ENCODE results near the gene CTAG1B.
"Not testable (repeated sequence)": the region's sequence is repeated elsewhere in the genome, so short reads cannot be mapped to it uniquely, and the experiment has no call there.

Gene CTAG1B

GRCh38 chrX:154575076-154575475 lies 44.0 kb downstream of the CTAG1B start:
- H3K27ac ChIP-seq (ENCODE audit: low read depth, low read length); H3K4me3 ChIP-seq (ENCODE audit: low read length); H3K9me3 ChIP-seq (ENCODE audit: insufficient read depth, low read depth, low read length); H3K9ac ChIP-seq (ENCODE audit: low read depth, low read length); H3K36me3 ChIP-seq (ENCODE audit: insufficient read depth, low read length); H3K27me3 ChIP-seq (ENCODE audit: insufficient read depth, low read length); H3K4me1 ChIP-seq (ENCODE audit: insufficient read depth, low read length): not testable (repeated sequence)
- WGBS, result no CpG with 5 or more reads among the region's 5 CpGs

GRCh38 chrX:154573061-154573460 lies 46.0 kb downstream of the CTAG1B start:
- no CpG with 5 or more reads among the region's 10 CpGs for WGBS
- H3K4me3 ChIP-seq (ENCODE audit: low read length); H3K27ac ChIP-seq (ENCODE audit: low read depth, low read length); H3K9me3 ChIP-seq (ENCODE audit: insufficient read depth, low read depth, low read length); H3K9ac ChIP-seq (ENCODE audit: low read depth, low read length); H3K36me3 ChIP-seq (ENCODE audit: insufficient read depth, low read length); H3K27me3 ChIP-seq (ENCODE audit: insufficient read depth, low read length); H3K4me1 ChIP-seq (ENCODE audit: insufficient read depth, low read length): not testable (repeated sequence)

- no CpG with 5 or more reads among the region's 11 CpGs for WGBS
These were observed 48.7 kb downstream of the CTAG1B start for GRCh38 chrX:154570361-154570760.

More at GRCh38 chrX:154570361-154570760, 48.7 kb downstream of the CTAG1B start:
- H3K9ac ChIP-seq (ENCODE audit: low read depth, low read length); H3K27ac ChIP-seq (ENCODE audit: low read depth, low read length); H3K4me3 ChIP-seq (ENCODE audit: low read length); H3K9me3 ChIP-seq (ENCODE audit: insufficient read depth, low read depth, low read length); H3K36me3 ChIP-seq (ENCODE audit: insufficient read depth, low read length); H3K4me1 ChIP-seq (ENCODE audit: insufficient read depth, low read length); H3K27me3 ChIP-seq (ENCODE audit: insufficient read depth, low read length): not testable (repeated sequence)
